ENCODE results near the gene BTBD8. TPM values are rescaled to one million over a fixed set of nuclear protein-coding genes. Genes with fewer than 3 reads are reported as not detected.

BTBD8 gene
- total RNA-seq, 1 experiment from 2014 or later = 2.9 TPM

DNA sequence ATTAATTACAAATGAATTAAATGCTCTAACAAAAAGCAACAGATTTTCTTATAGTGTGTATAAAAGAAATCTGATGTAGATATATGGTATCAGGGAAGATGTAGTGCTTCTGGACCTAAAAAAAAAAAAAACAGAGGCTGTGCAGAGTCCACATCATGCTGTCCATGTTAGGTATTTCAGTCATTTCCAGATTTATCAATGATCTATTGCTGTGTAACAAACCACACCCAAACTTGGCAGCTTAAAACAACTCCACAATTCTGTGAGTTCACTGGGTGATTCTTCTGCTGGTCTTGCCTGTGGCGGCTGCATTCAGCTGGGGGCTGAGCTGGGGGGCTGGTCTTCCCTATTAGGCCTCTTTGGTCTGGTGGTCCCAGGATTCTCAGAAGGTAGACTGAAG, 85.2 kb downstream of the BTBD8 start:
- in situ Hi-C loops (cut with HindIII; ENCODE audit: low pct_unique_long_range_greater_than_20kb, low sequenced_read_pairs) = no loop called here
- DNase-seq (ENCODE audit: low read depth, low spot score) = no peak

DNA sequence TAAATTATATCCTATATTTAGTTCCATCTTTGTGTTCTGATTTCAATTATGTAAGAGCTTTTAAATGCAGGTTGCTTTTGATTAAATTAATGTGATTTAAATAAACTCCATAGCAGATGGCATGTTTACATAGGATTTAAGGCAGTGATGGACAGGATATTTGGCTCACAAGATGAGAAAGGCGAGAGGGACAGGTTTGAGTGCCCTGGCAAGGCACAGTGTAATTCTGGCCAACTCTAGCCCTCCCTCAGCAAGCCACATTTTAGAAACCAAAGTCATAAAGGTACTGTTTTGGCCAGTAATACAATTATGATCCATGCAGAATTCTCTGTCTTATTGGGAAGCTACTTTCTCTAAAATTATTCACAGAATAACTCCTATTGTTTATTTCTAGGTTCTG, 87.0 kb downstream of the BTBD8 start:
- in situ Hi-C loops (cut with HindIII; ENCODE audit: low pct_unique_long_range_greater_than_20kb, low sequenced_read_pairs) = no loop called here
- DNase-seq (ENCODE audit: low read depth, low spot score) = no peak

DNA sequence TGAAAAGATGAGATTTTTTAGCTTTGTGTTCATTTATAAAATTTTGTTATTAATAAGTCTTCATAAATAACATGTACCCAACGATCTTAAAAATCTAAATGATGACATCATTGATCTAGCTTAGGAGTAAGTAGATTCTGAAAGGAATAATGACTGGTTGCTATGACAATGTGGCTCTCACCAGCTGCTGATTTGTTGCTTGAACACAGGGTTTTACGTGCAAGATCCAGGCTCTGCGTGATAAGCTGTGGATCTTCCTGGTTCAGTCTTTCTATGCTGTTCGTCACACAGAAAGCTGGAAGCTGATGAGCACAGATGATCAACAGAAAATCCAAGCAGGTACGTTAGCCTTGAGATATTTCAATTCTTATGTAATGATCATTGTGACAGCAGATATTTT, 88.5 kb downstream of the BTBD8 start:
- in situ Hi-C loops (cut with HindIII; ENCODE audit: low pct_unique_long_range_greater_than_20kb, low sequenced_read_pairs) = no loop called here
- no peak for DNase-seq (ENCODE audit: low read depth, low spot score)

DNA sequence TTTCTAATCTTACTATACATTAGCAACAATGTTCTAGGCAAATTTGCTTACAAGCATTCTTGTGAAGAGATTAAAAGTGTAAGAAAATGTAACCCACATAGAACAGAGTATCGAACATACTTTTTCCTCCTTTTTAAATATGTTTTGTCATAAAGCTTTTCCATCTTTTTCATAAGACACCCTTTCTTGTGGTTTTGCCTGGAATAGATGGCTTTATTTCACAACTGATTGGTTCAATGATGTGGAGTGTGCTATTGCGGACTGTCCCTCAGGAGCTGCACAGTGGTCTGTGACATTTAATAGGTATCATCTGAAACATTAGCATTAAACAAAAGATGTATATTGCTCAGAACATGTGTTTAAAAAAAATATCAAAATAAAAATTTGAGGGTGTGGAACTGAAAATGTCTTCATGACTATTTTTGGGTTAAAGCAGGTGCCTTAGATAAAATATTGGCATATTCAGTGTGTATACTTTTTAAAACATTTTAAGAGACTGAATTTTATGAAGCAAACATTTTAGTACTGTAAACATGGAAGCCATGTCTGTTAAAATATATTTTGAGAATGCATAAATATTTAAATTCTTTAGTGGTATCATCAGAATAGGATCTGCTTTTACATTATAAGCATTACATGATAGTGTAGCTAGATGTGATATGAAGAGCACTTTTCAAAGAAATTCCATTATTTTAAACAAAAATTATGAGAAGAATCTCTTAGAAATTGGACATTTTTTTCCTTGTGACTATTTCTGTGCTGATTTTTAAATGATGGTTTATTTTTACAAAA, 89.3 kb downstream of the BTBD8 start:
- in situ Hi-C loops (cut with HindIII; ENCODE audit: low pct_unique_long_range_greater_than_20kb, low sequenced_read_pairs) = no loop called here
- no peak for DNase-seq (ENCODE audit: low read depth, low spot score)

DNA sequence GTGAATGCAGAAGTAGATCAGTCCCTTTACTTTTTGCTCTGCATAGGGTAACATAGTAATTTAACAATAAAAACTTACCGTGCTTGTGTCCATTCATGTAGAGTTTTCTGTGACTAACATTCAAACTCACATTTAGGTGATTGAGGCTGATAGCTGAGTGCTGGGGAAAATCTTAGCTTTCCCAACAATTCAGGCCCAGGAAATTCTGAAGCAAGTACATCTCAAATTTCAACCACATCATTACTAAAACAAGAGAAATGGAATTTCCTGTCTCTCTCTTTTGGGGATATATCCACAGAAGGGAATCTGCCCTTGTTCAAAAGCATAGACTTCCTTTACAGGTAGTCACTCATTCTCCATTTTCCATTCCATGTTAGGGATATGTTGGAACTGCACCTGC, 104.5 kb downstream of the BTBD8 start:
- in situ Hi-C loops (cut with HindIII; ENCODE audit: low pct_unique_long_range_greater_than_20kb, low sequenced_read_pairs) = no loop called here
- no peak for DNase-seq (ENCODE audit: low read depth, low spot score)

DNA sequence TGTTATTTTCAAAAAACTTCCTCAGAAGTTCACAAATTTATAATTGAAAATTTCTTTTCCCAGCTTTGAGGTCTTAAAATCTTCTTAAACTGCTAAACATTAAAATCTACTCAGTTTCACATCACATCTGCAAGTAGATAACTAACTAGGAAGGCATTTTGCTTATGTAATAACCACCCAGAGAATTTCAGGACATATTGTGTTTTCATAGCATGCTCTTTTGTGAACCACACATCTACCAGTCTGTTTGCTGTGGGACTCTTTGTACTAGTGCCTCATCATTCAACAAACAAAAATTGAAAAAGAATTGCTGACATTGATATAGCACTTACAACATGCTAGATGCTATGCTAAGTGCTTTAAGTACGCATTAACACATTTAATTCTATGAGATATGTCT, 105.9 kb downstream of the BTBD8 start:
- DNase-seq (ENCODE audit: low read depth, low spot score) = no peak
- in situ Hi-C loops (cut with HindIII; ENCODE audit: low pct_unique_long_range_greater_than_20kb, low sequenced_read_pairs) = no loop called here

DNA sequence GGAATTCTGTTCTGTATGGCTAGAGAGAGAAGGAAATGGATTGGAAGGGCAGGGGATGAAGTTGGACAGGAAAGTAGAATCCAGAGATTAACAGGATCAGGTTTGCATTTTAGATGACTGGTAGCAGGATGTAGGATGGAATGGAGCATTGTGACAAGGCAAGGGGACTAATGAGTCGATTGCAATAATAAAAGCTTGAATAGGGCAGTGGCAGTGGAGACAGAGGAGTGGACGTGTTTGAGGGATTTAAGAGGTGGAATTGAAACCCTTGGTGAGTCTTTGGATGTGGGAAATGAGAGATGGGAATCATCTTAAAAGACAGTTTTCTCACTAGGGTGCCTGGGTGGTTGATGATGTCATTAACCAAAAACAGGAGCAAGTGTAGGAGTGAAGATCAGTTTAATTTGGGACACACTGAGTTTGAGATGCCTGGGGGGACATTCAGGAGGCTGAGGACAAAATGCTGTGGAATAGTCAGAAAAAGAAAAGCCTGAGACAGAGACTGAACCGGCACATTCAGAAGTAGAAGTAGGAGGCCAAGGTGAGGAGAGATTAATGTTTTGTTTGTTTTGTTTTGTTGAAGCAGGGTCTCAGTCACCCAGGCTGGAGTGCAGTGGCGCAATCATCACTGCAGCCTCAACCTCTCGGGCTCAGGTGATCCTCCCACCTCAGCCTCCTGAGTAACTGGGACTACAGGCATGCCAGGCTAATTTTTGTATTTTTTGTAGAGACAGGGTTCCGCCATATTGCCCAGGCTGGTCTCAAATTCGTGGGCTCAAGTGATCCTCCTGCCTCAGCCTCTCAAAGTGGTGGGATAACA, 108.5 kb downstream of the BTBD8 start:
- no peak for DNase-seq (ENCODE audit: low read depth, low spot score)
- in situ Hi-C loops (cut with HindIII; ENCODE audit: low pct_unique_long_range_greater_than_20kb, low sequenced_read_pairs) = no loop called here

DNA sequence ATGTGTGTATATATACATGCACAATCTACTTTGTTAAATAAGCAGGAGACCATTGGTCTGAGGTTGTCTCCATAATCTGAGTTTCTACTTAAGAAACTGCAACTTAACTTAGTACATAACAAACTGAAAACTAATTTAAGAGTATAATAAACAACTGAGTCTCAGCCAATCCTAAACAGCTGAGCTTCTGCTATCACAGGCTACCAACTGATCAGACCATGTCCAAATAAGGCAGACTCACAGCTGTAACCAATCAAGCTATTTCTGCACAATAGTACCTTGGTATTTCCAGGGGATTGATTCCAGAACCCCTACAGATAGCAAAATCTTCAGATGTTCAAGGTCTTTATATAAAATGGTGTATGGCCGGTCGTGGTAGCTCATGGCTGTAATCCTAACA, 111.6 kb downstream of the BTBD8 start:
- no peak for DNase-seq (ENCODE audit: low read depth, low spot score)
- in situ Hi-C loops (cut with HindIII; ENCODE audit: low pct_unique_long_range_greater_than_20kb, low sequenced_read_pairs) = no loop called here

DNA sequence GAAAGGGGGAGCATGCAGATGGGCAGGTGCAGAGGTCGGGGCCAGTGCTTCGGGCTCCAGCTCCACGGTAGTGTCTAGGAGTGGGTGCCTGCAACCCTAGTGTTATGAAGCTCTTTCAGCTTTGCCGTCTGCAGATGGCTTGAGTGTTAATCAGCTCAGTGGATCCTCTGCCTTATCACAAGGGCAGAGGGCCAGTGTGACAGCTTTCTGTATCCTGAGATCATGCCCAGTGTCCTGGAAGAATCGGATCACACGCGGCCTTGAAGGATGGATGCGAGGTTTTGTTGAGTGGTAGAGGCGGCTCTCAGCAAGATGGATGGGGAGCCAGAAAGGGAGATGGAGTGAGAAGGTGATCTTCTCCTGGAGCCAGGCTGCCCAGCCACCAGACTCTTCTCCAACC, 112.1 kb downstream of the BTBD8 start:
- DNase-seq (ENCODE audit: low read depth, low spot score) = no peak
- in situ Hi-C loops (cut with HindIII; ENCODE audit: low pct_unique_long_range_greater_than_20kb, low sequenced_read_pairs) = no loop called here

DNA sequence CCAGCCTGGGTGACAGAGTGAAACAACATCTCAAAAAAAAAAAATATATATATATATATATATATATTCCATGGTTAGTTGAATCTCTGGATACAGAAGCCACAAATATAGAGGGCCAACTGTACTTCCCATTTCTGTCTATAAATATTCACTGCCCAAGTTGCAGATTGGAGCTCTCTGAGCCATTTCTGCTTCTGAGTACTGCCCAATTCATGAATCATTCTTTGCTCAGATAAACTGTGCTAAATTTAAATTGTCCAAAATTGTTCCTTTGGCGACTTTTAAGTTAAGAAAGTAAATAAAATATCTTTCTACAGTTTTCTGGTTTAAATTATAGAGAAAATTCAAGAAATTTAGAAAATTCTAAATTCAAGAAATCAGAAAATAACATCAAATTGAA, 114.4 kb downstream of the BTBD8 start:
- in situ Hi-C loops (cut with HindIII; ENCODE audit: low pct_unique_long_range_greater_than_20kb, low sequenced_read_pairs) = no loop called here
- no peak for DNase-seq (ENCODE audit: low read depth, low spot score)

DNA sequence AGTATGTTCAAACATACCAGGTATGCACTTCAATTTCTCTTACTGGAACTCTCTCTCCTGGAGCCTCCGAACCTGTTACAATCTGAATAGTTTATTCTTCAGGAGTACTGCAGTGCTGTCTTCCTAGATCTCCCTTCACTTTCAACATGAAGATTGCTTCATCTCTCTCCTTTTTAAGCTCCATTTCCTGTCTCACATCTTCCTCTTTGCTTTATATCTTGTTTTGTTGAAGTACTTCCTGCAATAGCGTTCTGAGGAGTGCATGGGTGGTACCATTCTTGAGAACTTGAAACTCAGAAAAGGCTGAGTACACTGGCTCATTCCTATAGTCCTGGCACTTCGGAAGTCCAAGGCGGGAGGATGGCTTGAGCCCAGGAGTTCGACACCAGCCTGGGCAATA, 121.8 kb downstream of the BTBD8 start:
- DNase-seq (ENCODE audit: low read depth, low spot score) = no peak
- in situ Hi-C loops (cut with HindIII; ENCODE audit: low pct_unique_long_range_greater_than_20kb, low sequenced_read_pairs) = no loop called here

DNA sequence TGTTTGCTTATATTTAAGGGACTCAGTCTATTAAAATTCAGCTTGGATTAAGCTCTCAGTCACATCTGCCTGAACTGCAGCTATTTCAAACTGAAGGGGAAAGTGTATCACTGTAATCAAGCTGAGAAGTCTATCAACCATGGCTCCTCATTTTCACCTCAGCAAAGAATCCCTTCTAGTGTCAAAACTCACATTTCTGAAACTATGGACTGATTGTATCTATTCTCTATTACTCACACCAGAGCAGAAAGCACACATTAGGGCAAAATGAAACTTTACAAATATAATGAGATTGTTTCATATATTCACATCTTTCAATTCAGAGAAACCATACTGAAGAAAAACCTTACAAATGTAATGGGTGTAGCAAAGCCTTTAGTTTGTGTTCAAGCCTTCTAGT, 123.0 kb downstream of the BTBD8 start:
- in situ Hi-C loops (cut with HindIII; ENCODE audit: low pct_unique_long_range_greater_than_20kb, low sequenced_read_pairs) = no loop called here

DNA sequence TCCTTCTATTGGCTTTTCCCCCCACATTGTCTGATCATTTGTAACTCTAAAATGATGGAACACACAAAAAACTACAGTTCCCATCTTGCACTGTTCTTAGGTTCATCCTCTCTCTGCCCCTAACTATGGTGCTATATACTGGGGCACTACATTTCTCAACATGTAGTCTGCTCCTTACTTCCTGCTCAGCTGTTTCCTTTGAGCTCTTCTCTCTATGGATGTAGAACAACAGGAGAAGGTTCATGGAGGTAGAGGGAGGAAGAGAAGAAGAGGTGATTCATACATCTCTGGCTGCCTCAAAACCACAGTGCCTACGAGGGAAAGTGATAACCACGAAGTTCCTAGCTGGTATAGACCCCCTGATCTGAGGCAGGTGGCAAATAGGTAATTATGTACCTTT, 130.6 kb downstream of the BTBD8 start:
- in situ Hi-C loops (cut with HindIII; ENCODE audit: low pct_unique_long_range_greater_than_20kb, low sequenced_read_pairs) = no loop called here
- DNase-seq (ENCODE audit: low read depth, low spot score) = no peak

More for the DNA sequence above, 123.0 kb downstream of the BTBD8 start:
- DNase-seq (ENCODE audit: low read depth, low spot score) = no peak

DNA sequence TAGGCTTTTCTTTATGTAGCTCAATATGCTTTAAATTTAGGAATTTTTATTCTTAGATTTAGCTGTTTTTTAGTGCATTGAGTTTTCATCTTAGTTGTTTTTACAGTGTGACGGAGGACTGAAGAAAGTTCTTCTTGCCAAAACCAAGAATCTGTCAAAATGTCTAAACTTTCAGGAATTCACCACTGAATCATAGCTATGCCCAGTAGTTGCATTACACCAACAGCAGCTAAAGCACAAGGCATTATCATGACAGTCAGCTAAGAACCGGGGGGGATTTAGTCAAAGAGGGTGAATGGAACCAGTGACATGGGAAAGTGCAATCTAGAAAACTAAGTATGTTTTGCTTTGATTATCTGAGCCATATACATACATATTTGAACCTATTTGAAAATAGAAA, 131.0 kb downstream of the BTBD8 start:
- in situ Hi-C loops (cut with HindIII; ENCODE audit: low pct_unique_long_range_greater_than_20kb, low sequenced_read_pairs) = no loop called here
- DNase-seq (ENCODE audit: low read depth, low spot score) = no peak

DNA sequence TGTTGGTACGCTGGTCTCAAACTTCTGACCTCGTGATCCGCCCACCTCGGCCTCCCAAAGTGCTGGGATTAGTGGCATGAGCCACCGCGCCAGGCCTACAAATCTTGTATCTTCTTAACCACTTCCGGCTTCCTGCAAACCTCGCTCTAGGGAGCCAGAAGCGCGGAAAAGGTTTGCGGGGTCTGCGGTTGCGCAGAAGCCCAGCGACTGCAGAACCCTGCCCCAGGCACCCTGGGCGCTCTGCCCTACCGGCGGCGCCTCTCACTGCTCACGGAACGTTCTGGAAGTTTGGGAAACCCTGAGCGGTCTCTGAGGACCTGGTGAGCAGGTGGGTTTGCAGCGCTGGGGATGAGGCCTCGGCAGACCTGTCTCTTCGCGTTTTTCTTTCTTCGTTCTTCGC, 137.6 kb downstream of the BTBD8 start, which contains the start of gene C1orf146:
C1orf146 (plus strand) TSS at position 195 of the 400 bp plus-strand sequence. CDS start 13,506 bp downstream, outside the sequence.
- DNase-seq (ENCODE audit: low read depth, low spot score) = no peak
- in situ Hi-C loops (cut with HindIII; ENCODE audit: low pct_unique_long_range_greater_than_20kb, low sequenced_read_pairs) = no loop called here

DNA sequence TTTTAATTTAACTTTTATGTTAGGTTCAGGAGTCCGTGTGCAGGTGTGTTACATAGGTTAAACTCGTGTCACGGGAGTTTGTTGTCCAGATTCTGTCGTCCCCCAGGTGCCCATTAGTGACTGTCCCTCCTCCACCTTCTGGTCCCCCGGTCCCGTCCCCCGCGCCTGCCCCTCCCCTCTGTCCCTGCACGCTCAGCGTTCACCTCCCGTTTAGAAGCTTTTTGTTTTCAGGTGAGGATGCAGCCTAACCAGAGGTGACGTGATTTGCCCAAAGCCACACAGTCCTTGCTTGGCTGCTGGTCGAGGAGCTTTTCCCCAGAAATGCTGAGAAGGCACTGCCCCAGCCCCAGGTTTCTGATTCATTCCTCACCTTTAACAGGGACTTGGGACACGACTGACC, 138.4 kb downstream of the BTBD8 start:
- in situ Hi-C loops (cut with HindIII; ENCODE audit: low pct_unique_long_range_greater_than_20kb, low sequenced_read_pairs) = no loop called here
- no peak for DNase-seq (ENCODE audit: low read depth, low spot score)

DNA sequence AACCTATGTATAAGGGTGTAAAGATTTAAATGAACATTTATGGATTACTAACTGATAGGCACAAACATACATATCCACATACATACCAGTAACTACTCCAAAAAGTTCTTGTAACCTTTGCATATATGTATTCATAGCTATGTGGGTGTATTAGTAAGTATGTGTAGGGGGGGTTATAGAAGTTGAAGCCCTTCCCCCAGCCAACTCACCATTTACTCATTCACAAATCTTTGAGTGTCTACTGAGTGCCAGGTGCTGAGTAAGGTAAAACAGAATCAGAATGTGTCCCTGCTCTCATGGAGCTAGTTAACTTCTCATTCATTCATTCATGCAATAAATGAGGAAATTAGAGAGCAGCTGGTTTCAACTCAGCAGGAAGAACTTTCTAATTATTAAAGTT, 138.9 kb downstream of the BTBD8 start:
- in situ Hi-C loops (cut with HindIII; ENCODE audit: low pct_unique_long_range_greater_than_20kb, low sequenced_read_pairs) = no loop called here
- no peak for DNase-seq (ENCODE audit: low read depth, low spot score)

DNA sequence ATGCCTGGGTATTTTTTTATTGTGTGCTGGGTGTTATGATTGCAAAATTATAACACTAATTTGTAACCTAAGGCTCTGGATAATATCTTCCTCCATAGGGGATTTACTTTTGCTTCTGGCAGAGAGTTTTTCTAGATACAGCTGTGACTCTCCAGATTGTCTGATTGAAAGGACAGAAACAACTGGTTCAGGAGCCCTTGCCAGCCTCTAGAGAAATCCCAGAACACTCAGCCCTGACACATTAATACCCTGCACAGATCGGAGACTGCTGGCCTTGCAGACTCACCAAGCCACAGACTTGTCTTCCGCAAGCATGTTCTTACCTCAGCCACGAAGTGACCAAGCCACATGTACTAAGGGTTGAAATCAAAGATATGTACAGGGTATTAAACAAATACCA, 148.3 kb downstream of the BTBD8 start:
- in situ Hi-C loops (cut with HindIII; ENCODE audit: low pct_unique_long_range_greater_than_20kb, low sequenced_read_pairs) = no loop called here
- DNase-seq (ENCODE audit: low read depth, low spot score) = no peak

DNA sequence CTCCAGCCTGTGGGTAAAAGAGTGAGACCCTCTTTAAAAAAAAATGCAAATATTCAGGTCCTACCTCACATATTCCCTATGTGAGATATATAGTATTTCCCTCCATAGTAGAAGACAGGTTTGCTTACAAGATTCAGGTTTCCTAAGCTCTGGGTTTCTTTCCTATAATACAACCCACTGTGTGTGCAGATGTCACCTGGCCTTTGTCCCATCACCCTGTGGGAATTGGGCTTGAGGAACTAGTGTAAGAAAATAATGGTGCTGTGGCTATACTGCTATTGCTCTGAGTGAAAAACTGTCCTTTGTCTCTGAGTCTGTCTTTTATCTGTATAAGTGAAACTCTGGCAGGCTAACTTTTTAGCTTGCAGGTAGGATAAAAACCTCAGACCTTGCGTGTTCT, 150.6 kb downstream of the BTBD8 start:
- in situ Hi-C loops (cut with HindIII; ENCODE audit: low pct_unique_long_range_greater_than_20kb, low sequenced_read_pairs) = no loop called here
- no peak for DNase-seq (ENCODE audit: low read depth, low spot score)

All from SK-MEL-5 (cell line).